Measurements from ENCODE around the gene TMEM108. TPM values are rescaled to one million over a fixed set of nuclear protein-coding genes. Genes with fewer than 3 reads are reported as not detected.

TMEM108 gene
- total RNA-seq, 6 experiments from 2014 or later, result not detected

DNA sequence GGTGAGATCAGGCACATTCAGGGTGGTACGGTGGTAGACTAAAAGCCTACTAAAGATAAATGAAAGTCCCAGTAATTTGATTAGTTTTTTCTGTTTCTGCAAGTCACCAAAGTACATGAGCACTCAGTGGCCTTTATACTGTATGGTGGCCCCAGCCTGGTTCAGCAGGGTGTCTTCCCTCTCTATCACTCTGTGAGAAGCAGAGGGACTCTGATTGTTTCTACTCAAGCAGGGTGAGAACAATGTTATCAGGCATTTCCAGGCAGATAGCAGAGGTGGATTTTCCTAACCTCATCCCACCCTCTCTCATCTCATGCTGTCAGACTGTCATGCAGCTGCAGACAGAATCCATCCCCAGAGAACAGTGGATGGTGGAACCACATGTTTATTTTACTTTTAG is 290.2 kb downstream of the TMEM108 start:
- DNase-seq, result no peak
- peaks cover 4% of the 10 kb centered on the region; the same call in 1 of the 2 replicates for H3K9me3 Mint-ChIP-seq
- H3K27ac Mint-ChIP-seq, result no peak overlapping the region
- peaks cover 8% of the 10 kb centered on the region; the same call in 1 of the 2 replicates for H3K27me3 Mint-ChIP-seq (ENCODE audit: insufficient read depth)
- H3K4me1 Mint-ChIP-seq (ENCODE audit: low read depth), result no peaks in the 10 kb centered on the region
- no peak overlapping the region for H3K4me3 Mint-ChIP-seq
- TF ChIP-seq, protein P1, sequence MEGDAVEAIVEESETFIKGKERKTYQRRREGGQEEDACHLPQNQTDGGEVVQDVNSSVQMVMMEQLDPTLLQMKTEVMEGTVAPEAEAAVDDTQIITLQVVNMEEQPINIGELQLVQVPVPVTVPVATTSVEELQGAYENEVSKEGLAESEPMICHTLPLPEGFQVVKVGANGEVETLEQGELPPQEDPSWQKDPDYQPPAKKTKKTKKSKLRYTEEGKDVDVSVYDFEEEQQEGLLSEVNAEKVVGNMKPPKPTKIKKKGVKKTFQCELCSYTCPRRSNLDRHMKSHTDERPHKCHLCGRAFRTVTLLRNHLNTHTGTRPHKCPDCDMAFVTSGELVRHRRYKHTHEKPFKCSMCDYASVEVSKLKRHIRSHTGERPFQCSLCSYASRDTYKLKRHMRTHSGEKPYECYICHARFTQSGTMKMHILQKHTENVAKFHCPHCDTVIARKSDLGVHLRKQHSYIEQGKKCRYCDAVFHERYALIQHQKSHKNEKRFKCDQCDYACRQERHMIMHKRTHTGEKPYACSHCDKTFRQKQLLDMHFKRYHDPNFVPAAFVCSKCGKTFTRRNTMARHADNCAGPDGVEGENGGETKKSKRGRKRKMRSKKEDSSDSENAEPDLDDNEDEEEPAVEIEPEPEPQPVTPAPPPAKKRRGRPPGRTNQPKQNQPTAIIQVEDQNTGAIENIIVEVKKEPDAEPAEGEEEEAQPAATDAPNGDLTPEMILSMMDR (IDR thresholded peaks at IDR 0.05), result no peak
- no peaks in the 10 kb centered on the region for H3K36me3 Mint-ChIP-seq (ENCODE audit: low read depth)

- Mint-ChIP-seq H3K4me1 (ENCODE audit: low read depth) (no peaks in the 10 kb centered on the region), H3K27ac (no peak overlapping the region), H3K4me3 (no peak overlapping the region), H3K9me3 (no peaks in the 10 kb centered on the region), H3K36me3 (ENCODE audit: low read depth) (no peaks in the 10 kb centered on the region), H3K27me3 (ENCODE audit: insufficient read depth) (peaks cover 8% of the 10 kb centered on the region; the same call in 1 of the 2 replicates)
- TF ChIP-seq, protein P1 (IDR thresholded peaks at IDR 0.05), result no peak
- no peak for DNase-seq
Measured at GRCh38 chr3:133329626-133330025, 291.4 kb downstream of the TMEM108 start.

DNA sequence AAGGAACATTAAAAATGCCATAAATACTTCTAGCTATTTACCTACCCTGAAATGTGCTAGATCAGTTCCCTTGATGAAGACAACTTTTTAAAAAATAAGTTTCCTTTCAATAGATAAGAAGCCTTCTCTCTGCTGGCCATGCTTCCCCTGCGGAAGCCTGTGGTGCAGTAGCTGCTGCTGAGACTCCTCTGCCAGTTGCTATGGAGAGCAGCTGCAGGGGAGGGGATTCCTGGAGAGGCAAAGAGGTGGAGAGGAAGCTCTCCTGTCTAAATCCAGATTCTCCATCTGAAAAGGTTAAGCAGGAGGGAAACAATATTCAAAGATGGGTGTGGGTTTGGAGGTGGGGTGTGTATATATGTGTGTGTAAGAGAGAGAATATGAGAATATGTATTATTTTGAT is 291.9 kb downstream of the TMEM108 start:
- Mint-ChIP-seq H3K27me3 (ENCODE audit: insufficient read depth) (peaks cover 8% of the 10 kb centered on the region; the same call in 1 of the 2 replicates), H3K36me3 (ENCODE audit: low read depth) (no peaks in the 10 kb centered on the region), H3K9me3 (no peaks in the 10 kb centered on the region), H3K27ac (no peak overlapping the region), H3K4me3 (no peak overlapping the region), H3K4me1 (ENCODE audit: low read depth) (no peaks in the 10 kb centered on the region)
- TF ChIP-seq, protein P1 (IDR thresholded peaks at IDR 0.05), result no peak
- DNase-seq, result no peak

DNA sequence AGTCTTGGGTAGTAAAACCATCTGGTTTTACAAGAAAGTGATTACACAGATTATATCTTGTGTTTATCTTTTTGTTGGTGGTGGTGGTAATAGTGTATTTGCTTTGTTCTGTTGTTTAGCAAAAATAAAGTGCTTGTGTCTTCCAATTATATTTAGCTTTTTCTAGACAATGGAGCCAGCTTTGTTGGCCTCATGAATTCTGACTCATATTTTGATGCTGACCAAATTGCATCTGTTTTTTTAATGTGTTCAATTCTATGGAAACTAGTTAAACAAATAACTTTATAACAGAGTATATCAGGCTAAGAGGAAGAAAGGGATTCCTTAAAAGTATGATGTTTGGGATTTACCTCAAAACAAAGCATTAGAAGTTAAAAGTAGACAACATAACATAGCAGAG is 292.3 kb downstream of the TMEM108 start:
- H3K27me3 Mint-ChIP-seq (ENCODE audit: insufficient read depth), result peaks cover 8% of the 10 kb centered on the region; the same call in 1 of the 2 replicates

DNA sequence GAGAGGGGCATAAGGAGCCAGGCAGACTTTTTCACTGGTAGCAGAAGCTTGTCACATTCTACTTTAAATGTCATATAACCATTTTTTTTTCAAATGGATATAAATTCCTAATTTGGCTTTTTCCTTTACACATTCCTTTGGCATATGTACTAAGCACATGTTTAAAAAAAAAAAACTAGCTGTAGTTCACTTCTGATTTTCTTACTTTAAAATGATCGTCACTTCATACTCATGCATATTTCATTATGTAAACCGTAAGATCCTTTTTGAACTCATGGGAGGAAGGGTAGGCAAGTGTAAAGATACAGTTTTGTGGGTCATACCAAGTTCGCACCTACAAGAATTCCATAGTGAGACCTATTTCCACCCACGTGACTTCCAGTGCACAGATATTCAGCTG is 316.5 kb downstream of the TMEM108 start:
- TF ChIP-seq, protein P1 (IDR thresholded peaks at IDR 0.05), result no peak
- Mint-ChIP-seq H3K27ac (no peak overlapping the region), H3K36me3 (ENCODE audit: low read depth) (no peaks in the 10 kb centered on the region), H3K9me3 (peaks cover 8% of the 10 kb centered on the region; the same call in 1 of the 2 replicates), H3K27me3 (ENCODE audit: insufficient read depth) (peaks cover 1% of the 10 kb centered on the region; the same call in 1 of the 2 replicates), H3K4me3 (no peak overlapping the region), H3K4me1 (ENCODE audit: low read depth) (no peaks in the 10 kb centered on the region)
- DNase-seq, result no peak

More for the DNA sequence above, 292.3 kb downstream of the TMEM108 start:
- DNase-seq, result no peak
- H3K36me3 Mint-ChIP-seq (ENCODE audit: low read depth), result no peaks in the 10 kb centered on the region
- TF ChIP-seq, protein P1 (IDR thresholded peaks at IDR 0.05), result no peak
- H3K27ac Mint-ChIP-seq, result no peak overlapping the region
- no peaks in the 10 kb centered on the region for H3K9me3 Mint-ChIP-seq
- H3K4me1 Mint-ChIP-seq (ENCODE audit: low read depth), result no peaks in the 10 kb centered on the region
- H3K4me3 Mint-ChIP-seq, result no peak overlapping the region

DNA sequence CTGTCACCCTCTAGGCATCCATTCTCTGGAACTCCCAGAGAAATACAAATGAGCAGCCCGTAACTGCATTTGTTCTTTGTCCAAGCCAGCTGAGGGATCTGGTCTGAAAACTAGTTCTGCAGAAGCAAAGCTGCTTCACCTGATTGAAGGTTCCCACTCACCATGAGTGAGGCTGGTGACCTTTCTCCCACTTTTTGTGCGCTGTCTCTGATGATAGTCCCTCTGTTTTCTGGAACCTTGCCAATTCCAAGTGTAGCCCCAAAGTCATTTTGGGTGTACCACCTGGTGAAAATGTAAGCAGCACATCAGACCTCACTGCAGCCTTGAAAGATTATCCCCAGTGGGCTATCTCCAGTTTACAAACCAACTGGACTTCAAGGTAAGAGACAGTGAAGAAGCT is 322.3 kb downstream of the TMEM108 start:
- TF ChIP-seq, protein P1 (IDR thresholded peaks at IDR 0.05), result no peak
- Mint-ChIP-seq H3K9me3 (peaks cover 8% of the 10 kb centered on the region; the same call in 1 of the 2 replicates), H3K27ac (no peak overlapping the region), H3K4me3 (no peak overlapping the region), H3K4me1 (ENCODE audit: low read depth) (no peaks in the 10 kb centered on the region), H3K36me3 (ENCODE audit: low read depth) (no peaks in the 10 kb centered on the region), H3K27me3 (ENCODE audit: insufficient read depth) (peaks cover 3% of the 10 kb centered on the region)
- no peak for DNase-seq

Measured in HFFc6 (cell line).